CD4-positive, alpha-beta T cell treated with Interleukin-15 for 4 hours (primary cell): ENCODE data around the gene PRND.
"Not testable (repeated sequence)": the region's sequence is repeated elsewhere in the genome, so short reads cannot be mapped to it uniquely, and the experiment has no call there.

Source experiments
- DNase-seq: peaks from one replicate; pipeline ENCODE4 v3.0.0-alpha.2; 2020; ENCODE audit warnings: low spot score

PRND gene

GRCh38 chr20:4721719-4722118, at the start of gene PRND:
PRND (plus strand) TSS chr20:4721909; CDS start chr20:4724552, 2,643 bp downstream.
- DNase-seq: no peak

- DNase-seq: no peak
These were observed 48.8 kb upstream of the PRND start for GRCh38 chr20:4672948-4673347.

- no peak for DNase-seq
These were observed 48.2 kb upstream of the PRND start for GRCh38 chr20:4673371-4674001.

GRCh38 chr20:4674672-4675071, 47.0 kb upstream of the PRND start:
- no peak for DNase-seq

- no peak for DNase-seq
These were observed 43.9 kb upstream of the PRND start for GRCh38 chr20:4677846-4678245.

GRCh38 chr20:4681401-4681800, 40.3 kb upstream of the PRND start:
- DNase-seq: no peak

- DNase-seq: no peak
These were observed 39.7 kb upstream of the PRND start for GRCh38 chr20:4681991-4682401.

- DNase-seq: no peak
These were observed 39.0 kb upstream of the PRND start for GRCh38 chr20:4682682-4683081.

GRCh38 chr20:4683261-4683660, 38.4 kb upstream of the PRND start:
- DNase-seq: no peak

GRCh38 chr20:4684837-4685413, 36.8 kb upstream of the PRND start:
- DNase-seq: no peak

- DNase-seq: no peak
These were observed 35.8 kb upstream of the PRND start for GRCh38 chr20:4685923-4686221.

- no peak for DNase-seq
These were observed 33.4 kb upstream of the PRND start for GRCh38 chr20:4688305-4688704.

- no peak for DNase-seq
These were observed 32.5 kb upstream of the PRND start for GRCh38 chr20:4689220-4689619.

- no peak for DNase-seq
These were observed 30.0 kb upstream of the PRND start for GRCh38 chr20:4691753-4692152.

- no peak for DNase-seq
These were observed 27.6 kb upstream of the PRND start for GRCh38 chr20:4694076-4694475.

GRCh38 chr20:4697189-4697830, 24.4 kb upstream of the PRND start:
- DNase-seq: no peak

GRCh38 chr20:4697831-4698221, 23.9 kb upstream of the PRND start:
- no peak for DNase-seq

GRCh38 chr20:4699216-4699615, 22.5 kb upstream of the PRND start:
- no peak for DNase-seq

GRCh38 chr20:4699957-4700356, 21.8 kb upstream of the PRND start:
- DNase-seq: no peak

GRCh38 chr20:4702562-4703280, 19.0 kb upstream of the PRND start:
- DNase-seq: no peak

GRCh38 chr20:4703281-4703676, 18.4 kb upstream of the PRND start:
- DNase-seq: no peak

GRCh38 chr20:4706941-4707340, 14.8 kb upstream of the PRND start:
- DNase-seq: not testable (repeated sequence)

GRCh38 chr20:4708036-4708435, 13.7 kb upstream of the PRND start:
- no peak for DNase-seq
